Nephron progenitor cell (in vitro differentiated cells): ENCODE measurements around the gene ADAMTS14.
A peak's percentile ranks its signal among the peaks of the same experiment; 100 is the strongest.
"Not testable (repeated sequence)": the region's sequence is repeated elsewhere in the genome, so short reads cannot be mapped to it uniquely, and the experiment has no call there.

Source experiments
- DNase-seq: peaks from one replicate; pipeline ENCODE4 v3.0.0; 2021
- H3K27ac Mint-ChIP-seq: 2 replicates; pipeline ENCODE4 v1.8.0; 2021; ENCODE audit warnings: mild to moderate bottlenecking, moderate library complexity, mixed read lengths
- H3K27me3 Mint-ChIP-seq: 2 replicates; pipeline ENCODE4 v1.8.0; 2021; ENCODE audit warnings: mild to moderate bottlenecking, low read depth, mixed read lengths; ENCODE audit not compliant: poor library complexity
- H3K36me3 Mint-ChIP-seq: 2 replicates; pipeline ENCODE4 v1.8.0; 2021; ENCODE audit warnings: low read depth, mixed read lengths
- H3K4me1 Mint-ChIP-seq: 2 replicates; pipeline ENCODE4 v1.8.0; 2021; ENCODE audit warnings: mixed read lengths
- H3K4me3 Mint-ChIP-seq: 2 replicates; pipeline ENCODE4 v1.8.0; 2021; ENCODE audit warnings: mild to moderate bottlenecking, moderate library complexity, mixed read lengths
- H3K9me3 Mint-ChIP-seq: 2 replicates; pipeline ENCODE4 v1.8.0; 2021; ENCODE audit warnings: mild to moderate bottlenecking, moderate library complexity, mixed read lengths
- CTCF ChIP-seq: fragments of 200-600 bp; sonication (generic); IDR thresholded peaks from 2 replicates; pipeline ENCODE4 v1.5.0; 2021; ENCODE audit warnings: antibody characterized with exemption

Gene ADAMTS14

GRCh38 chr10:70761031-70761601 lies 88.8 kb downstream of the ADAMTS14 start:
- no peak for TF ChIP-seq CTCF
- peaks cover 12% of the 10 kb centered on the region for H3K9me3 Mint-ChIP-seq
- no peak for DNase-seq
- no peak overlapping the region for H3K4me3 Mint-ChIP-seq
- peaks cover 19% of the 10 kb centered on the region for H3K4me1 Mint-ChIP-seq
- H3K27me3 Mint-ChIP-seq = peaks cover 17% of the 10 kb centered on the region
- no peak overlapping the region for H3K27ac Mint-ChIP-seq
- peaks cover 4% of the 10 kb centered on the region for H3K36me3 Mint-ChIP-seq

DNA sequence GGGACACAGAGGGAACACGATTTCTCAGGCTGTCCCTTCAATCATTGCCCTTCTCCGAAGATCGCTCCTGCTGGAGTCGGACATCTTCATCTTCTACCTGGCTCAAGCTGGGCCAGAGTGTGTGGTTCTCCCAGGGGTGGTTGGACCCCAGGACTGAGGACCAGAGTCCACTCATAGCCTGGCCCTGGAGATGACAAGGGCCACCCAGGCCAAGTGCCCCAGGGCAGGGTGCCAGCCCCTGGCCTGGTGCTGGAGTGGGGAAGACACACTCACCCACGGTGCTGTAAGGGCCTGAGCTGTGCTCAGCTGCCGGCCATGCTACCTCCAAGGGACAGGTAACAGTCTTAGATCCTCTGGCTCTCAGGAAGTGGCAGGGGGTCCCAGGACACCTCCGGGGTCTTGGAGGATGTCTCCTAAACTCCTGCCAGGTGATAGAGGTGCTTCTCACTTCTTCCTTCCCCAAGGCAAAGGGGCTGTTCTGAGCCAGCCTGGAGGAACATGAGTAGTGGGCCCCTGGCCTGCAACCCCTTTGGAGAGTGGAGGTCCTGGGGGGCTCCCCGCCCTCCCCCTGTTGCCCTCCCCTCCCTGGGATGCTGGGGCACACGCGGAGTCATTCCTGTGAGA lies 89.5 kb downstream of the ADAMTS14 start:
- no peak for TF ChIP-seq CTCF
- Mint-ChIP-seq H3K36me3 (peaks cover 9% of the 10 kb centered on the region), H3K4me3 (no peak overlapping the region), H3K27ac (peak overlapping the region; percentile 36), H3K9me3 (peaks cover 18% of the 10 kb centered on the region), H3K27me3 (peaks cover 15% of the 10 kb centered on the region), H3K4me1 (peaks cover 19% of the 10 kb centered on the region)
- no peak for DNase-seq

GRCh38 chr10:70762441-70763175 lies 90.3 kb downstream of the ADAMTS14 start:
- peaks cover 19% of the 10 kb centered on the region for H3K4me1 Mint-ChIP-seq
- TF ChIP-seq CTCF = no peak
- no peak overlapping the region for H3K4me3 Mint-ChIP-seq
- H3K27me3 Mint-ChIP-seq = peaks cover 11% of the 10 kb centered on the region
- H3K9me3 Mint-ChIP-seq = peaks cover 24% of the 10 kb centered on the region
- H3K27ac Mint-ChIP-seq = no peak overlapping the region
- no peak for DNase-seq
- peaks cover 12% of the 10 kb centered on the region for H3K36me3 Mint-ChIP-seq

DNA sequence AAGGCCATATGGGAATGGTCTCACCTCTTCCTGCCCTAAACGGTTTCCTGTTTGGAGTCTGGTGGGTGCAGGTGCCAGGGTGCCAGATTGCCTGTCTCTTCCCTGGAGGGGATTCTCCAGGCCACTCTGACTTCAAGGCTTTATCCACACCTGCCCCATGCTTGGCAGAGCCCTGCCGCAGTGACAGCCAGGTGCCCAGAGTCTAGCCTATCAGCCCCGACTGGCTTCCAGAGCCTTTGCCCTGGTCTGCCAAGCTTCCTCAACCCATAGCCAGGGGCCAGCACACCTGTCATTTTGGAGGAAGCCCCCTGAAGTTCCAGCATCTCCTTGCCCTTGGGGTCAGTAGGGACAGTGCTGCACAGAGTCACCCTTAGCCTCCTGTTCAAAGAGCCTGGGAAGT lies 91.3 kb downstream of the ADAMTS14 start:
- H3K9me3 Mint-ChIP-seq = peaks cover 24% of the 10 kb centered on the region
- H3K4me3 Mint-ChIP-seq = no peak overlapping the region
- no peak overlapping the region for H3K27ac Mint-ChIP-seq
- no peak for DNase-seq
- peaks cover 11% of the 10 kb centered on the region for H3K27me3 Mint-ChIP-seq
- TF ChIP-seq CTCF = no peak
- peaks cover 12% of the 10 kb centered on the region for H3K36me3 Mint-ChIP-seq
- H3K4me1 Mint-ChIP-seq = peaks cover 19% of the 10 kb centered on the region

DNA sequence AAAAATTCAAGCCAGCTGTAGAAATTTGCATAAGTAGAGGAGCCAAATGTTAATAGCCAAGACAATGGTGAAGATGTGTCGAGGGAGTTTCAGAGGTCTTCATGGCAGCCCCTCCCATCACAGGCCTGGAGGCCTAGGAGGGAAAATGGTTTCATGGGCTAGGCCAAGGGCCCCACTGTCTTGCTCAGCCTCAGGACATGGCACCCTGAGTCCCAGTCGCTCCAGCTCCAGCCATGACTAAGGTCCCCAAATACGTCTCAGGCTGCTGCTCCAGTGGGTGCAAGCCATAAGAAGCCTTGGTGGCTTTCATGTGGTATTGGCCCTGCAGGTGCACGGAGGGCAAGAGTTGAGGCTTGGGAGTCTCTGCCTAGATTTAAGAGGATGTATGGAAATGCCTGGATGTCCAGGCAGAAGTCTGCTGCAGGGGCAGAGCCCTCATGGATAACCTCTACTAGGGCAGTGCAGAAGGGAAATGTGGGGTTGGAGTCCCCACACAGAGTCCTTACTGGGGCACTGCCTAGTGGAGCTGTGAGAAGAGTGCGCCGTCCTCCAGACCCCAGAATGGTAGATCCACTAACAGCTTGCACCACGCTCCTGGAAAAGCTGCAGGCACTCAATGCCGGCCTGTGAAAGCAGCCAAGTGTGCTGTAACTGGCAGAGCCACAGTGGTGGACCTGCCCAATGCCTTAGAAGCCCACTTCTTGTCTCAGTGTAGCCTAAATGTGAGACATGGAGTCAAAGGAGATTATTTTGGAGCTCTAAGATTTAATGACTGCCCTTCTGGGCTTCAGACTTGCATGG lies 93.7 kb downstream of the ADAMTS14 start:
- Mint-ChIP-seq H3K27ac (no peak overlapping the region), H3K4me1 (peaks cover 19% of the 10 kb centered on the region), H3K36me3 (peaks cover 12% of the 10 kb centered on the region), H3K9me3 (peaks cover 24% of the 10 kb centered on the region), H3K4me3 (no peak overlapping the region), H3K27me3 (peaks cover 14% of the 10 kb centered on the region)
- no peak for DNase-seq
- TF ChIP-seq CTCF = no peak

DNA sequence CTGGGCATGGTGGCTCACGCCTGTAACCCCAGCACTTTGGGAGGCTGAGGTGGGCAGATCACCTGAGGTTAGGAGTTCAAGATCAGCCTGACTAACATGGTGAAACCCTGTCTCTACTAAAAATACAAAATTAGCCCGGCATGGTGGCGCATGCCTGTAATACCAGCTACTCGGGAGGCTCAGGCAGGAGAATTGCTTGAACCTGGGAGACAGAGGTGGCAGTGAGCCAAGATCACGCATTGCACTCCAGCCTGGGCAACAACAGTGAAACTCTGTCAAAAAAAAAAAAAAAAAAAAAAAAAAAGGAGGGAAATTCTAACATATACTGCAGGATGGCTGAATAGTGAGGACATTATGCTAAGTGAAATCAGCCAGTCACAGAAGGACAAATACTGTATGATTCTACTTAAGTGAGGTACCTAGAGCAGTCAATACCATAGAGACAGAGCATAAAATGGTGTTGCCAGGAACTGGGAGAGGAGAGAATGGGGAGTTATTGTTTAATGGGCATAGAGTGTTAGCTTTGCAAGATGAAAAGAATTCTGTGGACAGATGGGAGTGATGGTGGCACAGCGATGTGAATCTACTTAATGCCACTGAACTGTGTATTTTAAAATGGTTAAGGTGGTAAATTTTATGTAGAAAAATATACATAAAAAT lies 95.8 kb downstream of the ADAMTS14 start:
- not testable (repeated sequence) for H3K4me3 Mint-ChIP-seq, H3K27ac Mint-ChIP-seq, DNase-seq, H3K4me1 Mint-ChIP-seq
- Mint-ChIP-seq H3K27me3 (peaks cover 20% of the 10 kb centered on the region), H3K36me3 (peaks cover 12% of the 10 kb centered on the region), H3K9me3 (peaks cover 24% of the 10 kb centered on the region)
